Uterus (tissue), 2 donors: ENCODE data around the gene PRAMEF17.
"Not testable (repeated sequence)": the region's sequence is repeated elsewhere in the genome, so short reads cannot be mapped to it uniquely, and the experiment has no call there.

Source experiments
- POLR2A ChIP-seq, 2 donors: fragments of 450-650 bp; IDR thresholded peaks; one replicate each; pipeline ENCODE4 v1.6.1; 2016; ENCODE audit warnings: antibody characterized with exemption in 2 of 2, mild to moderate bottlenecking in 1 of 2, moderate library complexity in 1 of 2
- TF ChIP-seq, protein P1 (sequence below), 4 experiments: fragments of 200-600 bp in 2 of 4; fragments of 450-650 bp in 2 of 4; sonication (generic) in 2 of 4; IDR thresholded peaks; one replicate each; pipeline ENCODE4 v1.5.1; 2016 to 2019; ENCODE audit warnings: antibody characterized with exemption in 4 of 4, mild to moderate bottlenecking in 2 of 4, moderate library complexity in 1 of 4

DNA sequence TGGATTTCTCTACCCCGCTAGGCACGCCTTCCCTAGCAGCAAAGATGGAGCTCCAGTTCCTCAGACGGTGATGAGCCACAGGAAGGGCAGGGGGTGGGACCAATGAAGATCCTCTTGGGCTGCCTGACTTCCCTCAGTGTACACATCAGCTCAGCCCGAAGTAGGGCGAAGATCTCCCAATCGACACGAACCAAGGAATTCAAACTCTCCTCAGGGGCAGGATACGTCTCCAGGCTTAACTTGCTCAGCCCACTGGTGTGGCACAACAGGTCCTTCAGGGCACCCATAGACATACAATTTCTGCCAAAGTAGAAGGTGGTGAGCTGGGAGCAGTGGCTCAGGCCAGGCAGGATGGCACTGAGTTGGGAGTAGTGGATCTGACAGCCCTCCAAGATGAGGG, 46.9 kb upstream of the PRAMEF17 start:
- TF ChIP-seq, protein P1, sequence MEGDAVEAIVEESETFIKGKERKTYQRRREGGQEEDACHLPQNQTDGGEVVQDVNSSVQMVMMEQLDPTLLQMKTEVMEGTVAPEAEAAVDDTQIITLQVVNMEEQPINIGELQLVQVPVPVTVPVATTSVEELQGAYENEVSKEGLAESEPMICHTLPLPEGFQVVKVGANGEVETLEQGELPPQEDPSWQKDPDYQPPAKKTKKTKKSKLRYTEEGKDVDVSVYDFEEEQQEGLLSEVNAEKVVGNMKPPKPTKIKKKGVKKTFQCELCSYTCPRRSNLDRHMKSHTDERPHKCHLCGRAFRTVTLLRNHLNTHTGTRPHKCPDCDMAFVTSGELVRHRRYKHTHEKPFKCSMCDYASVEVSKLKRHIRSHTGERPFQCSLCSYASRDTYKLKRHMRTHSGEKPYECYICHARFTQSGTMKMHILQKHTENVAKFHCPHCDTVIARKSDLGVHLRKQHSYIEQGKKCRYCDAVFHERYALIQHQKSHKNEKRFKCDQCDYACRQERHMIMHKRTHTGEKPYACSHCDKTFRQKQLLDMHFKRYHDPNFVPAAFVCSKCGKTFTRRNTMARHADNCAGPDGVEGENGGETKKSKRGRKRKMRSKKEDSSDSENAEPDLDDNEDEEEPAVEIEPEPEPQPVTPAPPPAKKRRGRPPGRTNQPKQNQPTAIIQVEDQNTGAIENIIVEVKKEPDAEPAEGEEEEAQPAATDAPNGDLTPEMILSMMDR (IDR thresholded peaks at IDR 0.05): not testable (repeated sequence)
- not testable (repeated sequence) for TF ChIP-seq POLR2A (IDR thresholded peaks at IDR 0.05)
